ENCODE results near the gene SH3RF3. TPM values are rescaled to one million over a fixed set of nuclear protein-coding genes. Genes with fewer than 3 reads are reported as not detected.

SH3RF3 gene
- polyA plus RNA-seq, 1 of the 3 experiments (the other 2 are of a cell fraction): 1.9 TPM

- CTCF ChIA-PET: interaction anchor here (0.7 to 1.5 kb wide), 6 partner anchors 14 to 204 kb away, joined by 3 to 4 read pairs (median 4); no protein-coding TSS in a partner anchor
- WGBS (ENCODE audit: low lambda C conversion rate): 89% methylated on average over 7 of the region's 9 CpGs
These were observed 203.9 kb downstream of the SH3RF3 start for GRCh38 chr2:109332880-109333279.

More at GRCh38 chr2:109332880-109333279, 203.9 kb downstream of the SH3RF3 start:
- DNase-seq: no peak
- peaks cover 35% of the 10 kb centered on the region; the same call in 1 of the 2 replicates for H3K79me2 ChIP-seq (ENCODE audit: insufficient read depth)
- H3K27ac ChIP-seq (ENCODE audit: low read depth in 2 of 2, low read length in 1 of 2): peak overlapping the region; percentile 58 to 88; a peak in 2 of 4 replicates
- peak overlapping the region; percentile 86 for H3K4me2 ChIP-seq
- H3K36me3 ChIP-seq (replicated peaks in 1 of 2; ENCODE audit: control insufficient read depth in 1 of 2, insufficient read depth in 2 of 2, low read length in 1 of 2): no peaks in the 10 kb centered on the region
- H3K27me3 ChIP-seq (ENCODE audit: insufficient read depth): no peaks in the 10 kb centered on the region
- no peaks in the 10 kb centered on the region for H4K20me1 ChIP-seq (ENCODE audit: insufficient read depth)
- H3F3A ChIP-seq (replicated peaks; ENCODE audit: insufficient read depth): peaks cover 43% of the 10 kb centered on the region
- H3K9me2 ChIP-seq: no peaks in the 10 kb centered on the region
- H3K4me1 ChIP-seq (ENCODE audit: control insufficient read depth in 1 of 2, insufficient read depth in 2 of 2, low read depth in 1 of 2, low read length in 1 of 2): peaks cover 33 to 61% of the 10 kb centered on the region in 2 experiments
- H3K4me3 ChIP-seq (ENCODE audit: low read depth in 2 of 2, low read length in 1 of 2): 0 out of 4 replicates have a peak overlapping the region, but pooled peaks of 1 of the 2 experiments have one; percentile 38
- no peaks in the 10 kb centered on the region for H3K9me3 ChIP-seq
- TF ChIP-seq USF1 (IDR thresholded peaks at IDR 0.05; ENCODE audit: borderline replicate concordance, low read depth) (no peak), JUND (IDR thresholded peaks at IDR 0.05) (no peak), GABPA (IDR thresholded peaks at IDR 0.05; ENCODE audit: low read depth) (no peak), ZBTB33 (IDR thresholded peaks at IDR 0.05; ENCODE audit: borderline replicate concordance, low read depth) (no peak), RXRA (IDR thresholded peaks at IDR 0.05; ENCODE audit: borderline replicate concordance, low read depth) (no peak), RCOR1 (IDR thresholded peaks at IDR 0.05; ENCODE audit: low read length) (no peak), FOXJ3 (CRISPR knock-in tag; IDR thresholded peaks at IDR 0.05) (no peak), REST (IDR thresholded peaks at IDR 0.05; ENCODE audit: low read depth, low read length) (no peak)
- no peak overlapping the region for H2AFZ ChIP-seq (ENCODE audit: low read depth)
- POLR2A ChIA-PET: no interaction called here
- no peak overlapping the region for H3K9ac ChIP-seq

Data from SK-N-SH (cell line).